K562 (cell line): ENCODE results near the gene DDIT3. TPM values are rescaled to one million over a fixed set of nuclear protein-coding genes. Genes with fewer than 3 reads are reported as not detected.

Experiments used
- DPF2 ChIP-seq: fragments of 450-650 bp; IDR thresholded peaks from 2 replicates; pipeline ENCODE4 v1.6.1; 2016
- EHMT2 ChIP-seq: fragments of 450-650 bp; IDR thresholded peaks from 2 replicates; pipeline ENCODE4 v1.6.1; 2018; ENCODE audit warnings: antibody characterized with exemption
- ELF4 ChIP-seq: fragments of 450-650 bp; formaldehyde crosslinking; IDR thresholded peaks from 2 replicates; pipeline ENCODE4 v1.4.0; 2022; ENCODE audit warnings: missing genetic modification characterization
- JUNB ChIP-seq: fragments of 450-650 bp; formaldehyde crosslinking; conservative IDR thresholded peaks from 2 replicates; pipeline ENCODE4 v1.4.0; 2020; ENCODE audit warnings: mild to moderate bottlenecking
- MBD1 ChIP-seq: fragments of 250-450 bp; sonication (Bioruptor Pico); IDR thresholded peaks from 2 replicates; pipeline ENCODE4 v1.8.0; 2022; ENCODE audit warnings: inconsistent platforms
- MYBL2 ChIP-seq, 2 experiments: fragments of 450-650 bp in 1 of 2; sonication (generic) in 1 of 2; formaldehyde crosslinking in 1 of 2; IDR thresholded peaks; 2 replicates each; pipeline versions ENCODE4 v1.6.1 to v1.8.1; 2017 to 2022; ENCODE audit warnings: borderline replicate concordance in 1 of 2, inconsistent platforms in 1 of 2, low read depth in 1 of 2, mild to moderate bottlenecking in 1 of 2, missing genetic modification reagents in 1 of 2, moderate library complexity in 1 of 2
- NCOA1 ChIP-seq: fragments of 450-650 bp; IDR thresholded peaks from 2 replicates; pipeline ENCODE4 v1.6.1; 2016; ENCODE audit warnings: low read depth
- NFXL1 ChIP-seq: fragments of 450-650 bp; formaldehyde crosslinking; IDR thresholded peaks from 2 replicates; pipeline ENCODE4 v1.4.0; 2021; ENCODE audit warnings: mild to moderate bottlenecking
- NR2C2 ChIP-seq, 2 experiments: fragments of 200-800 bp in 1 of 2; sonication (Bioruptor generic) in 1 of 2; sonication (generic) in 1 of 2; formaldehyde crosslinking in 1 of 2; IDR thresholded peaks; 2 replicates each; pipeline versions ENCODE4 v1.6.1 to v1.8.0; 2016 to 2022; ENCODE audit warnings: mild to moderate bottlenecking in 1 of 2, missing compliant biosample characterization in 1 of 2, missing genetic modification characterization in 1 of 2, missing genetic modification reagents in 1 of 2
- TGIF2 ChIP-seq: sonication (generic); formaldehyde crosslinking; IDR thresholded peaks from 2 replicates; pipeline ENCODE4 v1.8.1; 2022; ENCODE audit warnings: mild to moderate bottlenecking, missing genetic modification reagents, moderate library complexity
- ZNF12 ChIP-seq: sonication (generic); formaldehyde crosslinking; IDR thresholded peaks from 2 replicates; pipeline ENCODE4 v1.4.0; 2020; ENCODE audit warnings: mild to moderate bottlenecking, missing genetic modification reagents
- ZNF408 ChIP-seq: fragments of 250-450 bp; sonication (Bioruptor Pico); IDR thresholded peaks from 2 replicates; pipeline ENCODE4 v1.4.0; 2020; ENCODE audit warnings: low read depth, mild to moderate bottlenecking, moderate library complexity
- ZNF584 ChIP-seq: fragments of 200-800 bp; sonication (Bioruptor generic); IDR thresholded peaks from 2 replicates; pipeline ENCODE4 v1.6.1; 2016; ENCODE audit warnings: low read depth, mild to moderate bottlenecking, missing genetic modification characterization, missing compliant biosample characterization
- ZNF696 ChIP-seq: fragments of 250-450 bp; sonication (Bioruptor Pico); conservative IDR thresholded peaks from 2 replicates; pipeline ENCODE4 v1.4.0; 2020; ENCODE audit warnings: mild to moderate bottlenecking, moderate library complexity
- ZNF830 ChIP-seq: fragments of 250-450 bp; sonication (Bioruptor Pico); IDR thresholded peaks from 2 replicates; pipeline ENCODE4 v1.5.0; 2021; ENCODE audit warnings: mild to moderate bottlenecking
- polyA plus RNA-seq, 8 experiments: library from polyadenylated mRNA; depleted of rRNA in 4 of 8; stranded (reverse) in 5 of 8; unstranded in 3 of 8; fragments of >200 nt; fragmentation: Nextera tagmentation in 2 of 8; fragmentation: Illumina TruSeq in 1 of 8; extraction: Ambion mirVana in 2 of 8; extraction: Trizol in 1 of 8; gene quantifications; 2 replicates each; pipeline versions ENCODE4 v1.2.1 to v1.2.3, GENCODE V29; 2011 to 2014; ENCODE audit warnings: inconsistent platforms in 1 of 8, missing spikeins in 1 of 8
- total RNA-seq, 7 experiments: library from RNA; depleted of rRNA in 6 of 7; stranded (reverse); fragments of >200 nt in 6 of 7; fragmentation: Illumina TruSeq in 2 of 7; extraction: Trizol in 2 of 7; gene quantifications; 2 replicates each; pipeline versions ENCODE4 v1.2.1 to v1.2.3, GENCODE V29; 2011 to 2021; ENCODE audit warnings: low replicate concordance in 1 of 7
- TF ChIP-seq, protein P1 (sequence below), 3 experiments: IDR thresholded peaks in 2 of 3; conservative IDR thresholded peaks in 1 of 3; 2 replicates each; pipeline ENCODE4 v1.5.1; 2011 to 2012; ENCODE audit warnings: low read length in 3 of 3, mild to moderate bottlenecking in 3 of 3, control low read depth in 2 of 3, improper control_type of control experiment in 1 of 3, inconsistent platforms in 1 of 3, low read depth in 1 of 3, mixed read lengths in 1 of 3, moderate library complexity in 1 of 3; ENCODE audit not compliant: insufficient read depth in 2 of 3
- TF ChIP-seq, protein P2 (sequence below): fragments of 250-450 bp; sonication (Bioruptor Pico); IDR thresholded peaks from 2 replicates; pipeline ENCODE4 v1.5.0; 2020; ENCODE audit warnings: mild to moderate bottlenecking, borderline replicate concordance
- TF ChIP-seq, protein P3 (sequence below): sonication (generic); formaldehyde crosslinking; IDR thresholded peaks from 2 replicates; pipeline ENCODE4 v1.8.1; 2023; ENCODE audit warnings: mild to moderate bottlenecking, missing genetic modification reagents

DDIT3 gene
- total and polyA plus RNA-seq, 9 of the 15 experiments (the other 6 are each of a cell fraction or from before 2014, with no cell fraction given), result 59.1 to 272 (median 89.9) TPM

GRCh38 chr12:57487055-57487596 lies 33.2 kb downstream of the DDIT3 start (continued):
- TF ChIP-seq, protein P1, sequence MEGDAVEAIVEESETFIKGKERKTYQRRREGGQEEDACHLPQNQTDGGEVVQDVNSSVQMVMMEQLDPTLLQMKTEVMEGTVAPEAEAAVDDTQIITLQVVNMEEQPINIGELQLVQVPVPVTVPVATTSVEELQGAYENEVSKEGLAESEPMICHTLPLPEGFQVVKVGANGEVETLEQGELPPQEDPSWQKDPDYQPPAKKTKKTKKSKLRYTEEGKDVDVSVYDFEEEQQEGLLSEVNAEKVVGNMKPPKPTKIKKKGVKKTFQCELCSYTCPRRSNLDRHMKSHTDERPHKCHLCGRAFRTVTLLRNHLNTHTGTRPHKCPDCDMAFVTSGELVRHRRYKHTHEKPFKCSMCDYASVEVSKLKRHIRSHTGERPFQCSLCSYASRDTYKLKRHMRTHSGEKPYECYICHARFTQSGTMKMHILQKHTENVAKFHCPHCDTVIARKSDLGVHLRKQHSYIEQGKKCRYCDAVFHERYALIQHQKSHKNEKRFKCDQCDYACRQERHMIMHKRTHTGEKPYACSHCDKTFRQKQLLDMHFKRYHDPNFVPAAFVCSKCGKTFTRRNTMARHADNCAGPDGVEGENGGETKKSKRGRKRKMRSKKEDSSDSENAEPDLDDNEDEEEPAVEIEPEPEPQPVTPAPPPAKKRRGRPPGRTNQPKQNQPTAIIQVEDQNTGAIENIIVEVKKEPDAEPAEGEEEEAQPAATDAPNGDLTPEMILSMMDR (IDR thresholded peaks at IDR 0.05 in 2 of 3, conservative IDR thresholded peaks at IDR 0.05 in 1 of 3; ENCODE audit: insufficient read depth in 2 of 3, low read depth in 1 of 3, low read length in 3 of 3), result no peak
- TF ChIP-seq MBD1 (CRISPR knock-in tag) (peak; percentile 88; the same call in 1 of the 2 replicates), NR2C2 (CRISPR knock-in tag; IDR thresholded peaks at IDR 0.05) (no peak), NR2C2 (tag; IDR thresholded peaks at IDR 0.05) (no peak), ELF4 (no peak), NCOA1 (no peak; the same call in 1 of the 2 replicates), TGIF2 (CRISPR knock-in tag) (no peak), ZNF696 (CRISPR knock-in tag) (no peak), DPF2 (0 out of 2 replicates have a peak, but pooled peaks have one; percentile 17), JUNB (no peak), NFXL1 (CRISPR knock-in tag) (no peak), ZNF12 (no peak), ZNF830 (CRISPR knock-in tag) (no peak), MYBL2 (IDR thresholded peaks at IDR 0.05; ENCODE audit: low read depth) (no peak), MYBL2 (CRISPR knock-in tag; IDR thresholded peaks at IDR 0.05; ENCODE audit: borderline replicate concordance) (no peak), ZNF408 (CRISPR knock-in tag) (no peak), EHMT2 (no peak), ZNF584 (no peak)
- TF ChIP-seq, protein P2, sequence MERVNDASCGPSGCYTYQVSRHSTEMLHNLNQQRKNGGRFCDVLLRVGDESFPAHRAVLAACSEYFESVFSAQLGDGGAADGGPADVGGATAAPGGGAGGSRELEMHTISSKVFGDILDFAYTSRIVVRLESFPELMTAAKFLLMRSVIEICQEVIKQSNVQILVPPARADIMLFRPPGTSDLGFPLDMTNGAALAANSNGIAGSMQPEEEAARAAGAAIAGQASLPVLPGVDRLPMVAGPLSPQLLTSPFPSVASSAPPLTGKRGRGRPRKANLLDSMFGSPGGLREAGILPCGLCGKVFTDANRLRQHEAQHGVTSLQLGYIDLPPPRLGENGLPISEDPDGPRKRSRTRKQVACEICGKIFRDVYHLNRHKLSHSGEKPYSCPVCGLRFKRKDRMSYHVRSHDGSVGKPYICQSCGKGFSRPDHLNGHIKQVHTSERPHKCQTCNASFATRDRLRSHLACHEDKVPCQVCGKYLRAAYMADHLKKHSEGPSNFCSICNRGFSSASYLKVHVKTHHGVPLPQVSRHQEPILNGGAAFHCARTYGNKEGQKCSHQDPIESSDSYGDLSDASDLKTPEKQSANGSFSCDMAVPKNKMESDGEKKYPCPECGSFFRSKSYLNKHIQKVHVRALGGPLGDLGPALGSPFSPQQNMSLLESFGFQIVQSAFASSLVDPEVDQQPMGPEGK (CRISPR knock-in tag), result no peak
- TF ChIP-seq, protein P3, sequence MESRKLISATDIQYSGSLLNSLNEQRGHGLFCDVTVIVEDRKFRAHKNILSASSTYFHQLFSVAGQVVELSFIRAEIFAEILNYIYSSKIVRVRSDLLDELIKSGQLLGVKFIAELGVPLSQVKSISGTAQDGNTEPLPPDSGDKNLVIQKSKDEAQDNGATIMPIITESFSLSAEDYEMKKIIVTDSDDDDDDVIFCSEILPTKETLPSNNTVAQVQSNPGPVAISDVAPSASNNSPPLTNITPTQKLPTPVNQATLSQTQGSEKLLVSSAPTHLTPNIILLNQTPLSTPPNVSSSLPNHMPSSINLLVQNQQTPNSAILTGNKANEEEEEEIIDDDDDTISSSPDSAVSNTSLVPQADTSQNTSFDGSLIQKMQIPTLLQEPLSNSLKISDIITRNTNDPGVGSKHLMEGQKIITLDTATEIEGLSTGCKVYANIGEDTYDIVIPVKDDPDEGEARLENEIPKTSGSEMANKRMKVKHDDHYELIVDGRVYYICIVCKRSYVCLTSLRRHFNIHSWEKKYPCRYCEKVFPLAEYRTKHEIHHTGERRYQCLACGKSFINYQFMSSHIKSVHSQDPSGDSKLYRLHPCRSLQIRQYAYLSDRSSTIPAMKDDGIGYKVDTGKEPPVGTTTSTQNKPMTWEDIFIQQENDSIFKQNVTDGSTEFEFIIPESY, result peak; percentile 83; the same call in 1 of the 2 replicates
